Hepatocyte (in vitro differentiated cells): Measurements from ENCODE around the gene MTHFR. TPM values are rescaled to one million over a fixed set of nuclear protein-coding genes. Genes with fewer than 3 reads are reported as not detected.

Experiments used
- DNase-seq: peaks from one replicate; pipeline ENCODE4 v3.0.0-alpha.2; 2016; ENCODE audit warnings: low spot score
- H2AFZ ChIP-seq: fragments of 200-600 bp; sonication (generic); 2 replicates; pipeline ENCODE4 v1.6.0; 2016; ENCODE audit warnings: antibody characterized with exemption, mild to moderate bottlenecking
- H3K27ac ChIP-seq: fragments of 200-600 bp; sonication (generic); 2 replicates; pipeline ENCODE4 v1.5.1; 2016; ENCODE audit warnings: mild to moderate bottlenecking
- H3K27me3 ChIP-seq: fragments of 200-600 bp; sonication (generic); 2 replicates; pipeline ENCODE4 v1.6.1; 2016
- H3K36me3 ChIP-seq: fragments of 200-600 bp; sonication (generic); replicated peaks from 2 replicates; pipeline ENCODE4 v1.5.1; 2016; ENCODE audit warnings: low read depth; ENCODE audit not compliant: insufficient read depth
- H3K4me1 ChIP-seq: fragments of 200-600 bp; sonication (generic); 2 replicates; pipeline ENCODE4 v1.5.1; 2016; ENCODE audit warnings: mild to moderate bottlenecking, moderate library complexity; ENCODE audit not compliant: insufficient read depth
- H3K4me2 ChIP-seq: fragments of 200-600 bp; sonication (generic); 2 replicates; pipeline ENCODE4 v1.6.0; 2016
- H3K4me3 ChIP-seq: fragments of 200-600 bp; sonication (generic); 2 replicates; pipeline ENCODE4 v1.5.1; 2016; ENCODE audit warnings: mild to moderate bottlenecking
- H3K79me2 ChIP-seq: fragments of 200-600 bp; sonication (generic); 2 replicates; pipeline ENCODE4 v1.6.0; 2017; ENCODE audit warnings: mild to moderate bottlenecking
- H3K9me2 ChIP-seq: fragments of 200-600 bp; sonication (generic); replicated peaks from 2 replicates; pipeline ENCODE4 v1.6.0; 2017; ENCODE audit warnings: mild to moderate bottlenecking; ENCODE audit not compliant: insufficient read depth
- H3K9me3 ChIP-seq: fragments of 200-600 bp; sonication (generic); 2 replicates; pipeline ENCODE4 v1.5.1; 2016; ENCODE audit warnings: low read depth, mild to moderate bottlenecking
- H4K20me1 ChIP-seq: fragments of 200-600 bp; sonication (generic); 2 replicates; pipeline ENCODE4 v1.6.0; 2016; ENCODE audit warnings: mild to moderate bottlenecking; ENCODE audit not compliant: insufficient read depth, poor library complexity, severe bottlenecking
- CTCF ChIP-seq: fragments of 200-600 bp; sonication (generic); IDR thresholded peaks from 2 replicates; pipeline ENCODE4 v1.5.1; 2016; ENCODE audit warnings: antibody characterized with exemption, mild to moderate bottlenecking; ENCODE audit not compliant: poor library complexity
- EZH2 ChIP-seq: fragments of 200-600 bp; sonication (generic); IDR thresholded peaks from 2 replicates; pipeline ENCODE4 v1.6.1; 2016; ENCODE audit warnings: antibody characterized with exemption, mild to moderate bottlenecking, borderline replicate concordance
- EZH2phosphoT487 ChIP-seq: fragments of 200-600 bp; sonication (generic); IDR thresholded peaks from one replicate; pipeline ENCODE4 v1.6.1; 2018; ENCODE audit warnings: antibody characterized with exemption, mild to moderate bottlenecking, low read depth, moderate library complexity; ENCODE audit not compliant: unreplicated experiment, severe bottlenecking
- WGBS: methylation state at CpG from one replicate; pipeline ENCODE4 v1.1.6; 2016; ENCODE audit warnings: low lambda C conversion rate; ENCODE audit errors: missing lambda C conversion rate; 5-methylcytosine and 5-hydroxymethylcytosine counted together
- polyA plus RNA-seq: library from polyadenylated mRNA; unstranded; fragments of >200 nt; fragmentation: Nextera tagmentation; extraction: Ambion mirVana; gene quantifications from 2 replicates; pipeline ENCODE4 v1.2.1, GENCODE V29; 2016
- total RNA-seq: library from RNA; depleted of rRNA; stranded (reverse); fragments of >200 nt; gene quantifications from 2 replicates; pipeline ENCODE4 v1.2.3, GENCODE V29; 2014

Gene MTHFR
- total and polyA plus RNA-seq, 2 experiments from 2014 or later: 17.6 to 31.0 TPM

GRCh38 chr1:11793819-11794218, 11.9 kb downstream of the MTHFR start:
- no peaks in the 10 kb centered on the region for H4K20me1 ChIP-seq
- no peak overlapping the region for H2AFZ ChIP-seq
- no peaks in the 10 kb centered on the region for H3K9me3 ChIP-seq
- H3K36me3 ChIP-seq: no peaks in the 10 kb centered on the region
- H3K9me2 ChIP-seq: no peaks in the 10 kb centered on the region
- H3K4me3 ChIP-seq: no peak overlapping the region
- no peak overlapping the region for H3K4me2 ChIP-seq
- H3K4me1 ChIP-seq: peaks cover 26% of the 10 kb centered on the region
- WGBS: 94% methylated on average over 15 of the region's 15 CpGs
- no peaks in the 10 kb centered on the region for H3K27me3 ChIP-seq
- H3K79me2 ChIP-seq: no peaks in the 10 kb centered on the region
- peak overlapping the region; percentile 31 for H3K27ac ChIP-seq
- no peak for DNase-seq
- no peak for TF ChIP-seq EZH2phosphoT487
- no peak for TF ChIP-seq EZH2
- TF ChIP-seq CTCF: no peak

GRCh38 chr1:11792106-11792505, 13.7 kb downstream of the MTHFR start:
- peak; percentile 48 for DNase-seq
- no peak overlapping the region for H3K4me3 ChIP-seq

GRCh38 chr1:11790880-11791715, 14.7 kb downstream of the MTHFR start:
- no peak overlapping the region for H3K4me3 ChIP-seq
- peaks cover 43% of the 10 kb centered on the region for H3K4me1 ChIP-seq
- TF ChIP-seq EZH2phosphoT487 (no peak), CTCF (no peak), EZH2 (no peak)
- H3K27me3 ChIP-seq: no peaks in the 10 kb centered on the region
- H3K36me3 ChIP-seq: no peaks in the 10 kb centered on the region
- no peaks in the 10 kb centered on the region for H4K20me1 ChIP-seq
- peak; percentile 86 for DNase-seq
- peak overlapping the region; percentile 92 for H3K27ac ChIP-seq
- H3K9me2 ChIP-seq: no peaks in the 10 kb centered on the region
- WGBS: 81% methylated on average over 19 of the region's 19 CpGs
- H3K9me3 ChIP-seq: no peaks in the 10 kb centered on the region
- H3K79me2 ChIP-seq: no peaks in the 10 kb centered on the region
- no peak overlapping the region for H2AFZ ChIP-seq
- peak overlapping the region; percentile 25 for H3K4me2 ChIP-seq

More at GRCh38 chr1:11792106-11792505, 13.7 kb downstream of the MTHFR start:
- peak overlapping the region; percentile 92 for H3K27ac ChIP-seq
- no peaks in the 10 kb centered on the region for H3K27me3 ChIP-seq
- no peak for TF ChIP-seq EZH2
- TF ChIP-seq CTCF: no peak
- no peak for TF ChIP-seq EZH2phosphoT487
- no peaks in the 10 kb centered on the region for H3K79me2 ChIP-seq
- peaks cover 37% of the 10 kb centered on the region for H3K4me1 ChIP-seq
- no peak overlapping the region for H2AFZ ChIP-seq
- no peaks in the 10 kb centered on the region for H3K36me3 ChIP-seq
- WGBS: 79% methylated on average over 11 of the region's 11 CpGs
- H4K20me1 ChIP-seq: no peaks in the 10 kb centered on the region
- H3K9me2 ChIP-seq: no peaks in the 10 kb centered on the region
- H3K4me2 ChIP-seq: peak overlapping the region; percentile 25
- no peaks in the 10 kb centered on the region for H3K9me3 ChIP-seq
